Bronchial epithelial cell (primary cell): ENCODE measurements around the gene PTGS1. TPM values are rescaled to one million over a fixed set of nuclear protein-coding genes. Genes with fewer than 3 reads are reported as not detected.
"Not testable (repeated sequence)": the region's sequence is repeated elsewhere in the genome, so short reads cannot be mapped to it uniquely, and the experiment has no call there.

Experiments used
- DNase-seq: peaks from one replicate; pipeline ENCODE4 v3.0.0-alpha.2; 2010; ENCODE audit warnings: low read depth
- FAIRE-seq: peaks from 2 replicates; lab custom pipeline; 2011; peaks lifted over from hg19 to GRCh38; lab: Jason Lieb, UNC
- H3K27me3 ChIP-seq: 2 replicates; pipeline ENCODE4 v1.5.1; 2011; ENCODE audit warnings: low read length; ENCODE audit not compliant: control insufficient read depth, insufficient read depth
- H3K36me3 ChIP-seq: 2 replicates; pipeline ENCODE4 v1.5.1; 2011; ENCODE audit warnings: low read length; ENCODE audit not compliant: control insufficient read depth, insufficient read depth
- H3K4me3 ChIP-seq: 2 replicates; pipeline ENCODE4 v1.5.1; 2011; ENCODE audit warnings: mild to moderate bottlenecking, low read depth, low read length, control low read depth
- total RNA-seq: library from RNA; depleted of rRNA; stranded (reverse); fragments of >200 nt; gene quantifications from 2 replicates; pipeline ENCODE4 v1.2.1, GENCODE V29; 2014
- TF ChIP-seq, protein P1 (sequence below): IDR thresholded peaks from 2 replicates; pipeline ENCODE4 v1.5.1; 2011; ENCODE audit warnings: mild to moderate bottlenecking, moderate library complexity, low read length, control low read depth, inconsistent platforms; ENCODE audit not compliant: insufficient read depth, severe bottlenecking

Gene PTGS1
- total RNA-seq, 1 donor from 2014 or later = 1.3 TPM

GRCh38 chr9:122401896-122402295 lies 31.1 kb downstream of the PTGS1 start:
- H3K4me3 ChIP-seq = no peak overlapping the region
- TF ChIP-seq, protein P1, sequence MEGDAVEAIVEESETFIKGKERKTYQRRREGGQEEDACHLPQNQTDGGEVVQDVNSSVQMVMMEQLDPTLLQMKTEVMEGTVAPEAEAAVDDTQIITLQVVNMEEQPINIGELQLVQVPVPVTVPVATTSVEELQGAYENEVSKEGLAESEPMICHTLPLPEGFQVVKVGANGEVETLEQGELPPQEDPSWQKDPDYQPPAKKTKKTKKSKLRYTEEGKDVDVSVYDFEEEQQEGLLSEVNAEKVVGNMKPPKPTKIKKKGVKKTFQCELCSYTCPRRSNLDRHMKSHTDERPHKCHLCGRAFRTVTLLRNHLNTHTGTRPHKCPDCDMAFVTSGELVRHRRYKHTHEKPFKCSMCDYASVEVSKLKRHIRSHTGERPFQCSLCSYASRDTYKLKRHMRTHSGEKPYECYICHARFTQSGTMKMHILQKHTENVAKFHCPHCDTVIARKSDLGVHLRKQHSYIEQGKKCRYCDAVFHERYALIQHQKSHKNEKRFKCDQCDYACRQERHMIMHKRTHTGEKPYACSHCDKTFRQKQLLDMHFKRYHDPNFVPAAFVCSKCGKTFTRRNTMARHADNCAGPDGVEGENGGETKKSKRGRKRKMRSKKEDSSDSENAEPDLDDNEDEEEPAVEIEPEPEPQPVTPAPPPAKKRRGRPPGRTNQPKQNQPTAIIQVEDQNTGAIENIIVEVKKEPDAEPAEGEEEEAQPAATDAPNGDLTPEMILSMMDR = no peak
- FAIRE-seq (no peak), DNase-seq (no peak)
- no peaks in the 10 kb centered on the region for H3K27me3 ChIP-seq
- H3K36me3 ChIP-seq = no peaks in the 10 kb centered on the region

DNA sequence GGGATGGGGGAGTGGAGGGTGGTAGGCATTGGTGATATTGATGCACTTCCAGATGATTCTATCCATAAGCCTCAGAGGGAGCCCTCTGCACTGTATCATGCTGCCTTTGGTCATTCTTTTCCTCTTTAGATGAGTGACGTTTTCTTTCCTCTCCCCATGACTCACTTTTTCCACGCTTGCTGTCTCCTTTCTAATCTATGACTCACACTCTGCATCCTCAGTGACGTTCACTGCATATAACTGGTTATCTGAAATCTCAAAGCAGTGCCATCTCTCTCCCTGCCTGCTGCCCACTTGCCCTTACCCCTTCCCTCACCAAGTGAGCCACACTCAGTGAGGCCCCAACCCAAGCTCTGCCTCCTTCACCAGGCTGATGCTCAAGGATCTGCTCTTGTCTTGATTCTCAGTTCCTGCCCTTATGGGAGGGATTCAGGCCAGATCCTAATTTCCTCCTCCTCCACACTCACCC lies 31.6 kb downstream of the PTGS1 start:
- Histone ChIP-seq H3K27me3 (no peaks in the 10 kb centered on the region), H3K4me3 (no peak overlapping the region), H3K36me3 (no peaks in the 10 kb centered on the region)
- DNase-seq (peak; percentile 96), FAIRE-seq (no peak)
- TF ChIP-seq, protein P1 = no peak

DNA sequence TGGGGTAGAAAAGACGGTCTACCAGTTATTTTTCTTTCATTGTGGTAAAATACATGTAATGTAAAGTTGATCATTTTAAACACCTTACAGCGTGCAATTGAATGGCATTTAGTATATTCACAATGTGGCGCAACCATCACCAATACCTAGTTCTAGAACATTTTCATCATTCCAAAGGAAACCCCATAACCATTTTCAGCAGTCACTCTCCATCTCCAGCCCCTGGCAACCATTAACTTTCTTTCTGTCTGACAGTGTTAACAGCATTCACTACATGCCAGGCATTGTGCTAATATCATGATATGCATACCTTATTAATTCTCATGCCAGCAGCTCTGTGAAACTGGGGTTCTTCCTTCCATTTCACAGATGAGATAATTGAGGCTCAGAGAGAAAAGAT lies 32.0 kb downstream of the PTGS1 start:
- TF ChIP-seq, protein P1 = no peak

GRCh38 chr9:122403381-122404000 lies 32.7 kb downstream of the PTGS1 start:
- no peaks in the 10 kb centered on the region for H3K36me3 ChIP-seq
- H3K27me3 ChIP-seq = no peaks in the 10 kb centered on the region
- H3K4me3 ChIP-seq = no peak overlapping the region
- TF ChIP-seq, protein P1 = no peak
- FAIRE-seq (no peak), DNase-seq (no peak)

More for the DNA sequence above, 32.0 kb downstream of the PTGS1 start:
- Histone ChIP-seq H3K4me3 (no peak overlapping the region), H3K36me3 (no peaks in the 10 kb centered on the region), H3K27me3 (no peaks in the 10 kb centered on the region)
- DNase-seq = no peak
- FAIRE-seq = no peak

- FAIRE-seq, DNase-seq, H3K27me3 ChIP-seq, H3K4me3 ChIP-seq, H3K36me3 ChIP-seq: not testable (repeated sequence)
Measured at GRCh38 chr9:122405304-122406069, 34.7 kb downstream of the PTGS1 start.

DNA sequence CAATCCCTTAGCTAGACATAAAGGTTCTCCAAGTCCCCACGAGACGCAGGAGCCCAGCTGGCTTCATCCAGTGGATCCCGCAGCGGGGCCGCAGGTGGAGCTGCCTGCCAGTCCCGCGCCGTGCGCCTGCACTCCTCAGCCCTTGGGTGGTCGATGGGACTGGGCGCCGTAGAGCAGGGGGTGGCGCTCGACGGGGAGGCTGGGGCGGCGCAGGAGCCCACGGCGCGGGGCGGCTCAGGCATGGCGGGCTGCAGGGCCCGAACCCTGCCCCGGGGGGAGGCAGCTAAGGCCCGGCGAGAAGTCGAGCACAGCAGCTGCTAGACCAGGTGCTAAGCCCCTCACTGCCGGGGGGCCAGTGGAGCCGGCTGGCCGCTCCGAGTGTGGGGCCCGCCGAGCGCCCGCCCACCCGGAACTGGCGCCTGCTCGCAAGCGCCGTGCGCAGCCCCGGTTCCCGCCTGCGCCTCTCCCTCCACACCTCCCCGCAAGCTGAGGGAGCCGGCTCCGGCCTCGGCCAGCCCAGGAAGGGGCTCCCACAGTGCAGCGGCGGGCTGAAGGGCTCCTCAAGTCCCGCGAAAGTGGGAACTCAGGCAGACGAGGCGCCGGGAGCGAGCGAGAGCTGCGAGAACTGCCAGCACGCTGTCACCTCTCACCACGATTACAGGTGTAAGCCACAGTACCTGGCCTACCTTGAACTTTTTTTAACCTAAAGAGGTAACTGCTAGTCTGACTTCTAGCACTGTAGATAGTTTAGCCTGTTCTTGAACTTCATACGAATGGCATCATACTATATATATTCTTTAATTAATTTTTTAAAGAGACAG lies 35.5 kb downstream of the PTGS1 start:
- no peaks in the 10 kb centered on the region for H3K36me3 ChIP-seq
- no peaks in the 10 kb centered on the region for H3K27me3 ChIP-seq
- no peak for FAIRE-seq
- no peak overlapping the region for H3K4me3 ChIP-seq
- no peak for DNase-seq
- TF ChIP-seq, protein P1 = no peak

DNA sequence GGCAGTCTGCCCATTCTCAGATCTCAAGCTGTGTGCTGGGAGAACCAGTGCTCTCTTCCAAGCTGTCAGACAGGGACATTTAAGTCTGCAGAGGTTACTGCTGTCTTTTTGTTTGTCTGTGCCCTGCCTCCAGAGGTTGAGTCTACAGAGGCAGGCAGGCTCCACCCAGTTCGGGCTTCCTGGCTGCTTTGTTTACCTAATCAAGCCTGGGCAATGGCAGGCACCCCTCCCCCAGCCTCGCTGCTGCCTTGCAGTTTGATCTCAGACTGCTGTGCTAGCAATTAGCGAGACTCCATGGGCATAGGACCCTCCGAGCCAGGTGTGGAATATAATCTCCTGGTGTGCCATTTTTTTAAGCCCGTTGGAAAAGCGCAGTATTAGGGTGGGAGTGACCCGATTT lies 43.3 kb downstream of the PTGS1 start:
- H3K4me3 ChIP-seq, H3K27me3 ChIP-seq, H3K36me3 ChIP-seq, FAIRE-seq: not testable (repeated sequence)
- DNase-seq = peak; percentile 52
